H1 (cell line): Measurements from ENCODE around the gene ATAD3A. TPM values are rescaled to one million over a fixed set of nuclear protein-coding genes. Genes with fewer than 3 reads are reported as not detected.
A peak's percentile ranks its signal among the peaks of the same experiment; 100 is the strongest.

ENCODE experiments used
- CTCF ChIA-PET: fragments of 300-600 bp; sonication (Branson Sonifier 250); formaldehyde crosslinking; loops from one replicate; lab custom pipeline; 2021; ENCODE audit not compliant: partially characterized antibody; lab: Charles Lee
- POLR2A ChIA-PET: fragments of 300-600 bp; sonication (Branson Sonifier 250); formaldehyde crosslinking; loops from one replicate; lab custom pipeline; 2021; ENCODE audit warnings: inconsistent platforms; ENCODE audit not compliant: partially characterized antibody; lab: Charles Lee
- DNase-seq, 2 experiments: peaks; one replicate each; pipeline versions ENCODE4 v3.0.0 to v3.0.0-alpha.2; 2010 to 2022; ENCODE audit warnings: low spot score in 2 of 2, low read depth in 1 of 2, mixed read lengths in 1 of 2
- FAIRE-seq: peaks from 2 replicates; lab custom pipeline; 2011; peaks lifted over from hg19 to GRCh38; lab: Jason Lieb, UNC
- H2AFZ ChIP-seq: 2 replicates; pipeline ENCODE4 v1.8.1; 2012; ENCODE audit warnings: low read length, inconsistent platforms
- H2AK5ac ChIP-seq: 2 replicates; pipeline ENCODE4 v1.6.1; 2013; ENCODE audit warnings: low read depth, low read length
- H2BK120ac ChIP-seq: replicated peaks from 2 replicates; pipeline ENCODE3; 2013; ENCODE audit warnings: low read depth, low read length, inconsistent platforms
- H2BK12ac ChIP-seq: 2 replicates; pipeline ENCODE4 v1.6.1; 2013; ENCODE audit warnings: low read depth, low read length
- H2BK15ac ChIP-seq: 2 replicates; pipeline ENCODE4 v1.6.1; 2013; ENCODE audit warnings: low read length
- H2BK20ac ChIP-seq: 2 replicates; pipeline ENCODE4 v1.6.1; 2013; ENCODE audit warnings: low read length
- H2BK5ac ChIP-seq: 2 replicates; pipeline ENCODE4 v1.6.1; 2013; ENCODE audit warnings: low read depth, low read length
- H3K14ac ChIP-seq: 2 replicates; pipeline ENCODE4 v1.6.1; 2013; ENCODE audit warnings: inconsistent platforms; ENCODE audit not compliant: insufficient read length
- H3K18ac ChIP-seq: 2 replicates; pipeline ENCODE4 v1.6.1; 2013; ENCODE audit warnings: low read length; ENCODE audit errors: extremely low read depth
- H3K23ac ChIP-seq: 2 replicates; pipeline ENCODE4 v1.6.1; 2013; ENCODE audit warnings: inconsistent platforms; ENCODE audit not compliant: insufficient read length
- H3K23me2 ChIP-seq: 2 replicates; pipeline ENCODE4 v1.6.1; 2013; ENCODE audit warnings: low read depth, low read length
- H3K27ac ChIP-seq: 2 replicates; pipeline ENCODE4 v1.6.1; 2011; ENCODE audit warnings: low read depth, low read length, inconsistent platforms
- H3K27me3 ChIP-seq, 4 experiments: replicated peaks in 1 of 4; 1 replicate in 1 of 4; 2 replicates in 3 of 4; pipeline versions ENCODE4 v1.6.1 to v1.8.1; 2011 to 2013; ENCODE audit warnings: low read length in 3 of 4, mild to moderate bottlenecking in 3 of 4, inconsistent platforms in 2 of 4, mixed read lengths in 2 of 4, moderate library complexity in 1 of 4; ENCODE audit not compliant: control insufficient read depth in 3 of 4, insufficient read depth in 3 of 4; ENCODE audit errors: extremely low read depth in 1 of 4
- H3K36me3 ChIP-seq, 4 experiments: 2 replicates each; pipeline versions ENCODE4 v1.6.1 to v1.8.1; 2011 to 2013; ENCODE audit warnings: mild to moderate bottlenecking in 4 of 4, low read length in 3 of 4, moderate library complexity in 2 of 4, control low read depth in 1 of 4, inconsistent platforms in 1 of 4; ENCODE audit not compliant: insufficient read depth in 4 of 4, control insufficient read depth in 2 of 4
- H3K4ac ChIP-seq: replicated peaks from 2 replicates; pipeline ENCODE3; 2013; ENCODE audit warnings: low read length, low read depth, mixed read lengths, inconsistent platforms; ENCODE audit not compliant: insufficient read length
- H3K4me1 ChIP-seq, 4 experiments: replicated peaks in 1 of 4; 1 replicate in 1 of 4; 2 replicates in 3 of 4; pipeline versions ENCODE4 v1.6.1 to v1.8.1; 2011 to 2013; ENCODE audit warnings: low read length in 3 of 4, inconsistent platforms in 2 of 4, mixed read lengths in 1 of 4; ENCODE audit not compliant: insufficient read depth in 4 of 4, control insufficient read depth in 3 of 4
- H3K4me2 ChIP-seq, 2 experiments: 2 replicates each; pipeline versions ENCODE4 v1.6.1 to v1.8.1; 2011 to 2013; ENCODE audit warnings: low read depth in 2 of 2, low read length in 2 of 2, control low read depth in 1 of 2, inconsistent platforms in 1 of 2, mild to moderate bottlenecking in 1 of 2; ENCODE audit not compliant: insufficient read depth in 1 of 2
- H3K4me3 ChIP-seq, 4 experiments: fragments of 200-600, 300-600 bp in 1 of 4; sonication (generic), shearing (Covaris generic), sonication (Bioruptor Twin) in 1 of 4; 2 replicates each; pipeline versions ENCODE4 v1.5.1 to v1.8.1; 2011 to 2016; ENCODE audit warnings: low read length in 4 of 4, low read depth in 3 of 4, control low read depth in 2 of 4, inconsistent platforms in 2 of 4, mild to moderate bottlenecking in 2 of 4, mixed read lengths in 1 of 4, moderate library complexity in 1 of 4; ENCODE audit not compliant: insufficient read depth in 2 of 4; ENCODE audit errors: extremely low read depth in 1 of 4
- H3K56ac ChIP-seq: replicated peaks from 2 replicates; pipeline ENCODE3; 2013; ENCODE audit warnings: low read depth, mild to moderate bottlenecking, mixed read lengths, low read length, inconsistent platforms; ENCODE audit not compliant: insufficient read length
- H3K79me1 ChIP-seq: 2 replicates; pipeline ENCODE4 v1.6.1; 2013; ENCODE audit warnings: low read depth, low read length, control low read depth
- H3K79me2 ChIP-seq, 2 experiments: 2 replicates each; pipeline versions ENCODE4 v1.6.1 to v1.8.1; 2012 to 2013; ENCODE audit warnings: low read length in 2 of 2, mild to moderate bottlenecking in 2 of 2, inconsistent platforms in 1 of 2; ENCODE audit not compliant: insufficient read depth in 2 of 2, control insufficient read depth in 1 of 2
- H3K9ac ChIP-seq, 4 experiments: replicated peaks in 1 of 4; 1 replicate in 1 of 4; 2 replicates in 3 of 4; pipeline versions ENCODE4 v1.6.1 to v1.8.1; 2011 to 2013; ENCODE audit warnings: low read depth in 3 of 4, low read length in 3 of 4, control low read depth in 2 of 4, mild to moderate bottlenecking in 2 of 4, moderate library complexity in 2 of 4, inconsistent platforms in 1 of 4; ENCODE audit errors: extremely low read depth in 1 of 4
- H3K9me3 ChIP-seq, 2 experiments: 2 replicates each; pipeline versions ENCODE4 v1.6.1 to v1.8.1; 2012 to 2013; ENCODE audit warnings: mild to moderate bottlenecking in 2 of 2, moderate library complexity in 2 of 2, control low read depth in 1 of 2, inconsistent platforms in 1 of 2, low read depth in 1 of 2, low read length in 1 of 2, mixed read lengths in 1 of 2; ENCODE audit not compliant: insufficient read depth in 2 of 2
- H4K20me1 ChIP-seq, 2 experiments: replicated peaks in 1 of 2; 2 replicates each; pipeline versions ENCODE3 to v1.8.1; 2011 to 2013; ENCODE audit warnings: inconsistent platforms in 2 of 2, low read length in 2 of 2, mild to moderate bottlenecking in 1 of 2; ENCODE audit not compliant: insufficient read depth in 2 of 2, control insufficient read depth in 1 of 2
- H4K5ac ChIP-seq: 2 replicates; pipeline ENCODE4 v1.6.1; 2013; ENCODE audit warnings: low read length, low read depth, mixed read lengths, inconsistent platforms; ENCODE audit not compliant: insufficient read length
- H4K8ac ChIP-seq: 2 replicates; pipeline ENCODE4 v1.8.0; 2013; ENCODE audit warnings: mild to moderate bottlenecking, moderate library complexity, low read length, inconsistent platforms; ENCODE audit not compliant: insufficient read depth; ENCODE audit errors: extremely low read depth
- H4K91ac ChIP-seq: replicated peaks from 2 replicates; pipeline ENCODE3; 2013; ENCODE audit warnings: low read length, mixed read lengths, inconsistent platforms; ENCODE audit not compliant: insufficient read length
- CEBPB ChIP-seq: IDR thresholded peaks from 2 replicates; pipeline ENCODE4 v1.6.1; 2012; ENCODE audit warnings: low read depth, low read length
- CHD2 ChIP-seq: IDR thresholded peaks from 2 replicates; pipeline ENCODE4 v1.6.1; 2012; ENCODE audit warnings: low read length, improper control_type of control experiment
- EZH2 ChIP-seq: fragments of 200-600 bp; sonication (generic); IDR thresholded peaks from 2 replicates; pipeline ENCODE4 v1.7.1; 2012; ENCODE audit warnings: low read depth, mild to moderate bottlenecking, moderate library complexity, low read length, inconsistent platforms; ENCODE audit not compliant: severe bottlenecking
- FOSL1 ChIP-seq: IDR thresholded peaks from 2 replicates; pipeline ENCODE4 v1.6.1; 2011; ENCODE audit warnings: mild to moderate bottlenecking, low read depth, low read length, moderate library complexity; ENCODE audit not compliant: insufficient read depth
- GTF2F1 ChIP-seq: IDR thresholded peaks from 2 replicates; pipeline ENCODE4 v1.6.1; 2012; ENCODE audit warnings: low read depth, low read length, improper control_type of control experiment, borderline replicate concordance
- NRF1 ChIP-seq: IDR thresholded peaks from 2 replicates; pipeline ENCODE4 v1.6.1; 2011; ENCODE audit warnings: mild to moderate bottlenecking, low read depth, low read length, improper control_type of control experiment
- RNF2 ChIP-seq: fragments of 200-900, 300-1000 bp; sonication (generic); IDR thresholded peaks from 2 replicates; pipeline ENCODE4 v1.7.1; 2016; ENCODE audit warnings: borderline replicate concordance, low read depth, mild to moderate bottlenecking, antibody characterized with exemption, low read length; ENCODE audit not compliant: poor library complexity, severe bottlenecking; ENCODE audit errors: missing control alignments
- TBP ChIP-seq: IDR thresholded peaks from 2 replicates; pipeline ENCODE4 v1.6.1; 2011; ENCODE audit warnings: low read depth, low read length, improper control_type of control experiment
- YY1 ChIP-seq: IDR thresholded peaks from 2 replicates; pipeline ENCODE4 v1.6.1; 2011; ENCODE audit warnings: low read depth, mild to moderate bottlenecking, low read length
- WGBS, 2 experiments: shearing (Covaris generic) in 1 of 2; methylation state at CpG; one replicate each; pipeline versions ENCODE4 v1.1.6 to v1.1.7; 2013 to 2015; ENCODE audit warnings: low lambda C conversion rate in 2 of 2, mixed read lengths in 2 of 2, inconsistent platforms in 1 of 2, low coverage in 1 of 2, missing lambda C conversion rate in 1 of 2; ENCODE audit not compliant: insufficient replicate concordance in 2 of 2, insufficient coverage in 1 of 2, insufficient read length in 1 of 2; ENCODE audit errors: extremely low coverage in 1 of 2, missing lambda C conversion rate in 1 of 2; 5-methylcytosine and 5-hydroxymethylcytosine counted together
- long read RNA-seq, 2 experiments: library from RNA in 1 of 2; library from capped mRNA in 1 of 2; stranded (forward); transcript quantifications; one replicate each; pipeline ENCODE4 v2.0.0, GENCODE V29; 2021; ENCODE audit warnings: inconsistent platforms in 1 of 2
- polyA minus RNA-seq, 3 experiments: library from RNA; depleted of rRNA, polyadenylated mRNA; stranded (reverse); fragments of >200 nt; gene quantifications; 1 replicate in 2 of 3; 2 replicates in 1 of 3; pipeline ENCODE4 v1.2.3, GENCODE V29; 2011
- polyA plus RNA-seq, 7 experiments: library from polyadenylated mRNA; depleted of rRNA in 3 of 7; stranded (reverse) in 5 of 7; unstranded in 2 of 7; fragments of >200 nt in 5 of 7; fragments of 200-250 nt in 2 of 7; gene quantifications; 1 replicate in 5 of 7; 2 replicates in 1 of 7; 4 replicates in 1 of 7; pipeline versions ENCODE4 v1.2.1 to v1.2.3, GENCODE V29; 2011 to 2013; ENCODE audit warnings: missing spikeins in 2 of 7, mixed read lengths in 2 of 7
- total RNA-seq: library from RNA; stranded (reverse); fragmentation: NEBNext Ultra II Directional; extraction: Animal tissue kit (Norgen Biotek cat#: 25700); gene quantifications from 2 replicates; pipeline ENCODE4 v1.2.1, GENCODE V29; 2021

Gene ATAD3A
- 63.7 and 64.7 TPM in 2 replicates for total RNA-seq
- polyA plus RNA-seq (2011; rRNA removed): 28.3 and 46.7 TPM in 2 replicates
- polyA plus RNA-seq (2011; cell fraction: cytosol; rRNA removed): 44.7 TPM
- polyA plus RNA-seq (2011; cell fraction: nucleus; rRNA removed): 62.6 TPM
- polyA plus RNA-seq (2012, experiment 1 of 2): 32.8 to 59.1 TPM (median 55.6 TPM) in 4 replicates
- 37.3 TPM for polyA plus RNA-seq (2012, experiment 2 of 2)
- 32.6 TPM for polyA plus RNA-seq (2013, experiment 1 of 2)
- 31.7 TPM for polyA plus RNA-seq (2013, experiment 2 of 2)
- polyA minus RNA-seq (2011; rRNA and poly(A)+ RNA removed): 16.2 and 18.2 TPM in 2 replicates
- polyA minus RNA-seq (2011; cell fraction: cytosol; rRNA and poly(A)+ RNA removed): 33.1 TPM
- polyA minus RNA-seq (2011; cell fraction: nucleus; rRNA and poly(A)+ RNA removed): 21.4 TPM
- long read RNA-seq, experiment 1, partial matches to known transcripts: 40 of 49 reads
- long read RNA-seq, experiment 1, other reads (novel, unspliced or antisense): 5 of 49 reads
- long read RNA-seq, experiment 2, partial matches to known transcripts: 3 of 3 reads
- long read RNA-seq, experiment 2, other reads (novel, unspliced or antisense): 0 of 3 reads

GRCh38 chr1:1511533-1512285, at the start of gene ATAD3A:
Gene ATAD3A (plus strand): TSS chr1:1512162. CDS start chr1:1512269, 107 bp downstream.
- no peak within 1 kb of the TSS for H2BK120ac ChIP-seq
- H3K18ac ChIP-seq: peak within 1 kb of the TSS; percentile 38; the same call in 1 of the 2 replicates
- H3K36me3 ChIP-seq: no peaks in the 10 kb centered on the region
- H4K20me1 ChIP-seq: peaks cover 0 to 2% of the 10 kb centered on the region in 2 experiments
- DNase-seq (peak; percentile 85 to 97), FAIRE-seq (no peak)
- ChIA-PET CTCF (no interaction called here), POLR2A (interaction anchor here (0.6 to 1.6 kb wide), 7 partner anchors 12 to 201 kb away, joined by 3 to 5 read pairs (median 3); partner anchors contain the start of gene MRPL20)
- H3K56ac ChIP-seq: peak within 1 kb of the TSS; percentile 52
- H3K4me3 ChIP-seq: peak within 1 kb of the TSS; percentile 61 to 82 (median 76)
- H2AFZ ChIP-seq: peak within 1 kb of the TSS; percentile 14; the same call in 1 of the 2 replicates
- H3K79me1 ChIP-seq: no peaks in the 10 kb centered on the region
- H3K14ac ChIP-seq: no peak within 1 kb of the TSS
- WGBS, 2 experiments: 1% methylated on average over 74 of the region's 99 CpGs; no CpG with 5 or more reads in 1 of the 2 experiments
- H3K23ac ChIP-seq: no peak within 1 kb of the TSS
- no peak within 1 kb of the TSS for H2AK5ac ChIP-seq
- H3K23me2 ChIP-seq: peaks cover 2% of the 10 kb centered on the region; the same call in 1 of the 2 replicates
- H2BK12ac ChIP-seq: no peak within 1 kb of the TSS
- no peak within 1 kb of the TSS for H2BK15ac ChIP-seq
- H3K4ac ChIP-seq: no peak within 1 kb of the TSS
- no peak within 1 kb of the TSS for H2BK5ac ChIP-seq
- peak within 1 kb of the TSS; percentile 51 to 88 (median 85) for H3K9ac ChIP-seq
- H3K79me2 ChIP-seq: peaks cover 0 to 2% of the 10 kb centered on the region in 2 experiments; a peak in 1 of 4 replicates
- H4K91ac ChIP-seq: peak within 1 kb of the TSS; percentile 54
- H4K5ac ChIP-seq: peak within 1 kb of the TSS; percentile 93
- no peaks in the 10 kb centered on the region; a peak in 1 of 7 replicates for H3K4me1 ChIP-seq
- H3K4me2 ChIP-seq: peak within 1 kb of the TSS; percentile 70 to 78
- peak within 1 kb of the TSS; percentile 85 for H3K27ac ChIP-seq
- no peaks in the 10 kb centered on the region for H3K27me3 ChIP-seq
- peak within 1 kb of the TSS; percentile 93 for H4K8ac ChIP-seq
- H2BK20ac ChIP-seq: no peak within 1 kb of the TSS
- H3K9me3 ChIP-seq: no peaks in the 10 kb centered on the region
- TF ChIP-seq FOSL1: no peak
- peak; percentile 12; the same call in 1 of the 2 replicates for TF ChIP-seq TBP
- TF ChIP-seq RNF2: no peak
- TF ChIP-seq GTF2F1: no peak
- peak; percentile 92 for TF ChIP-seq CHD2
- no peak for TF ChIP-seq EZH2
- TF ChIP-seq YY1: no peak
- peak; percentile 71 for TF ChIP-seq NRF1
- no peak for TF ChIP-seq CEBPB
